ENCODE measurements around the gene AIP.

Gene AIP

GRCh38 chr11:67482827-67483798, at the start of gene AIP:
AIP (plus strand) TSS chr11:67483026; CDS start chr11:67483159, 133 bp downstream.
- DNase-seq, result peak; percentile 96 to 98

- no peak for DNase-seq
Observed at GRCh38 chr11:67433536-67434394, 49.1 kb upstream of the AIP start.

GRCh38 chr11:67434395-67434881, 48.4 kb upstream of the AIP start:
- DNase-seq, result no peak

- no peak for DNase-seq
Observed at GRCh38 chr11:67435031-67435726, 47.6 kb upstream of the AIP start.

DNA sequence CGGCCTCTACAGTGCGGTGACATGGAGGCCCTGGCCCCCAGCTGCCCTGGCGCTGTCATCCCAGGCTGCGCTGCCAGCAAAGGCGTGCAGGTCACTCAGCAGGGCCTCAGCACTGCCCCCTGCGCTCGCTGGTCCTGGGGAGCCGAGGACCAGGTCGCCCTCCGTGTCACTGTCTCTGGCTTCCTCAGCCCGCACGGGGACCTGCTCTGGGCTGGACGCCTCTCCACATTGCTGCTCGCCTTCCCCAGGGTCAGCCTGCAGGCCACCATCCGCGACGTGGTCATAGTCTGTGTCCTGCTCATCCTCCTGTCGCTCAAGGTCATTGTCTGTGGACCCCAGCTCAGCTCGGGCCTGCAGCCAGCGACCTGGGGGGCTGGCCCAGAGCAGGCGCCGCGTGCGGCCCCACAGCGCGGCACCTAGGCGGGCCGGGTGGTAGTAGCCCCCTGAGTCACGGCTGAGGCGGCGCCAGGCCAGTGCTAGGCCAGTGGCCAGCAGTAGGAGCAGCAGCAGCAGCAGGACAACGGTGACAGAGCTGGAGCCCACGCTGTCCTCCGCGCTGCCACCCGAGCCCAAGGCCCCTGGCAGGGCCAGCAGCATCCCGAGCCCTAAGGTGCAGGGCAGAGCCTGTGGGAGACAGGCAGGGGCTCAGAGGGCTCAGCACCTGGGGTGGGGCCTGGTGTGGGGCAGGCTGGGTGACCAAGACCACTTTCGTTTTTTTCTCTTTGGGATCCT, 46.9 kb upstream of the AIP start:
- no peak for DNase-seq

GRCh38 chr11:67436459-67437081, 46.3 kb upstream of the AIP start:
- DNase-seq, result no peak

GRCh38 chr11:67437082-67437808, 45.6 kb upstream of the AIP start, which contains the start of gene PTPRCAP:
PTPRCAP (minus strand) TSS chr11:67437682; CDS start chr11:67437619, 63 bp downstream.
- no peak for DNase-seq

DNA sequence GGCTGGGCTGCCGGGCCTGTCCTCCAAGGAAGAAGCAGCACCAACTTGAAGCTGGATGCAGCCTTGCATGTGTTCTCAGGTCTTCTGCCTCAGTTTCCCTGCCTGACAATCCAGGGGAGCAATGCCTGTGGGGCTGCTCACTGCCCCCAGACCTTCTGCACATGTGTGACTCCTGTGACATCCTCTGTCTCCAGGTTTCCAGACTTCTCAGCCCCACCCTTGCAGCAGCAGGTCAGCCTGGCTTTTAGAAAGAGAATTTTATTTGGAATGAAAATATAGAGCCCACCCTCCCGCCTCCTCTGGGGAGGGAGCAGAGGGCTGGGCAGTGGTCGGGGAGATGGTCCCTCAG, 45.0 kb upstream of the AIP start:
- no peak for DNase-seq

DNA sequence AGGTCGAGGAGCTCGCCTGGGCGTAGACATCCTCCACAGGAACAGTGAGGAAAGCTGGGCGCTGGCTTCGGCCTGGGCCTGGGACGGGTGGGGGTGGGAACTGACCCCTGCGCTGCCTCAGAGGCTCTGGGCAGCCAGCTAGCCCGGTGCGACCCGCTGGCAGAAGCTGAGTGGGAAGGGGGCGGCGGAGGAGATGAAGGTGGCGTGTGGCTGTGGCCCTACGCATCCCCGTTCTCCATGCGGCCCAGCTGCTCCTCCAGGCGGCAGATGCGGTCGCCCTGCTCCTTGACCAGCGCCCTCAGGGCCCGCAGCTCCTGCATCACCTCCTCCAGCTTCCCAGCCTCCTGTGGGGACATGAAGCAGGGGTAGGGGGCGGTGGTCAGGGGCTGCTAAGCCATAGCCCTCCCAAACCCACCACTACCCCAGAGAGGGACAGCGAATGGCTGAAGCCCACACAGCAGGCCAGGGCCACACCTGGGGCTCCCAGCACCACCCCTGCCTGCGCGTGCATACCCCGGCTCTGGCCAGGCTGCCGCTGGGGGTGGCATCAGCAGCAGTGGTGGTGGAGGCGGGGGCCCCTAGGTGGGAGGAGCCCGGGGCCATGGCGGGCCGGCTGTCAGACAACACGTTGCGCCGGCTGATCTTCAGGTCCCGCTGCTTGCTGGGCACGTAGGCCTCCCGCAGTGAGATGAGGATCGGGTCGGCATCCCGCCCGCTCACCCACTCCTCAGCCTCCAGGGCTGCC, 44.5 kb upstream of the AIP start:
- no peak for DNase-seq

GRCh38 chr11:67439321-67440228, 43.3 kb upstream of the AIP start:
- DNase-seq, result peak in 1 of 2 experiments; percentile 2

DNA sequence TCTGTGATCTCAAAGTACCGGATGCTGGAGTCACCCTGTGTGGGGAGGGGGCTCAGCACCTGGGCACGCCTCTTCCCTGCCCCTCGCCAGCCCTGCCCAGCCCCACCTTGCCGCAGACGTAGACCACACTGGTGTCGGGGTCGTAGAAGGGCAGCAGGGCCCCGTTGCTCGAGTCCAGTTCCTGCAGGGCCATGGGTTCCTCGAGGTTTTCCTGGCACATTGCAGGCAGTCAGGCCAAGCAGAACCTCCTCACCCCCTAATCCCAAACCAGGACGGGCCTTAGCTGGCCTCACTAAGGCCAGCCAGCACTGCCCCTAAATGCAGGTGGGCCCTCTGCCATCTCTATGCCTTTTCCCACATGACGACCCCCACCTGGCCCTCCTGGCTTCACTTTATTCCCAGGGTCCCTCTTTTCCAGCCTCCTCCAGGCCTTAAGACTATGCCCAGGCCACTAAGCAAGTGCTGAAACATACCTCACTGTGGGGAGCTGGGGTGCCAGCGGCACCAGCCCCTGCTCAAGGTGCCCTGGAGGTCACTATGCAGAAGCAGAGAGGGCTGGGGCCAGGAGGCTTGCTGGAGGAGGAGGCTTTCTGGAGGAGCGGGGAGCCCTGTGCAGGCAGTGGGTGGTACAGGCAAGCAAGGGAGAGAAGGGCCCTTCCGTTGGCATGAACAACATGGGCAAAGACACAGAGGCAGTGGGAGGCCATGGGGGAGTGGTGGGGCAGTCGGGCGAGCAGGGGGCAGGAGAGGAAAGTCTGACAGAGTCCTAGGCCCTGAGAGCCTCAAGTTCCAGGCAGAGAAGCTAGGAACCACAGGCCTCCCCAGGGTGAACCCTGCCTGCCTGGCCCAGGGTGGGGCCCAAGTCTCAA, 42.4 kb upstream of the AIP start:
- no peak for DNase-seq

GRCh38 chr11:67441098-67441563, 41.7 kb upstream of the AIP start:
- DNase-seq, result no peak

GRCh38 chr11:67441731-67442351, 41.0 kb upstream of the AIP start:
- DNase-seq, result no peak

GRCh38 chr11:67442504-67443404, 40.1 kb upstream of the AIP start:
- no peak for DNase-seq

GRCh38 chr11:67445515-67445914, 37.3 kb upstream of the AIP start:
- no peak for DNase-seq

- no peak for DNase-seq
Observed at GRCh38 chr11:67448220-67448609, 34.6 kb upstream of the AIP start.
